A549 (cell line): ENCODE measurements around the gene CTNNBIP1.

Source experiments
- KDM1A ChIP-seq: fragments of 200-600 bp; sonication (generic); IDR thresholded peaks from 2 replicates; pipeline ENCODE4 v1.6.1; 2016; ENCODE audit warnings: low read depth, mild to moderate bottlenecking
- MYC ChIP-seq: IDR thresholded peaks from 2 replicates; pipeline ENCODE4 v1.6.1; 2012; ENCODE audit warnings: mild to moderate bottlenecking, inconsistent platforms, low read length, improper control_type of control experiment, borderline replicate concordance
- NPAS2 ChIP-seq: fragments of 250-450 bp; sonication (Bioruptor Pico); IDR thresholded peaks from 2 replicates; pipeline ENCODE4 v1.8.0; 2022; ENCODE audit warnings: mild to moderate bottlenecking, moderate library complexity, borderline replicate concordance
- NR3C1 ChIP-seq: fragments of >200 bp; sonication (Bioruptor Twin); formaldehyde crosslinking; IDR thresholded peaks from 3 replicates; pipeline ENCODE4 v1.6.1; 2017
- POLR2A ChIP-seq: IDR thresholded peaks from 2 replicates; pipeline ENCODE4 v1.6.1; 2012; ENCODE audit warnings: mild to moderate bottlenecking, low read length
- RNF2 ChIP-seq: fragments of 200-600 bp; sonication (generic); IDR thresholded peaks from 2 replicates; pipeline ENCODE4 v1.6.1; 2016; ENCODE audit warnings: low read depth, mild to moderate bottlenecking, antibody characterized with exemption, moderate library complexity, borderline replicate concordance
- SMC3 ChIP-seq: fragments of >200 bp; sonication (Bioruptor Twin); formaldehyde crosslinking; IDR thresholded peaks from 3 replicates; pipeline ENCODE4 v1.6.1; 2018; ENCODE audit warnings: inconsistent platforms
- TF ChIP-seq, protein P1 (sequence below): fragments of >200 bp; sonication (Bioruptor Twin); formaldehyde crosslinking; IDR thresholded peaks from 3 replicates; pipeline ENCODE4 v1.5.1; 2016
- TF ChIP-seq, protein P2 (sequence below): IDR thresholded peaks from 2 replicates; pipeline ENCODE4 v1.6.1; 2012
- TF ChIP-seq, protein P3 (sequence below): fragments of 450-650 bp; IDR thresholded peaks from 2 replicates; pipeline ENCODE4 v1.6.1; 2014; ENCODE audit warnings: antibody characterized with exemption

DNA sequence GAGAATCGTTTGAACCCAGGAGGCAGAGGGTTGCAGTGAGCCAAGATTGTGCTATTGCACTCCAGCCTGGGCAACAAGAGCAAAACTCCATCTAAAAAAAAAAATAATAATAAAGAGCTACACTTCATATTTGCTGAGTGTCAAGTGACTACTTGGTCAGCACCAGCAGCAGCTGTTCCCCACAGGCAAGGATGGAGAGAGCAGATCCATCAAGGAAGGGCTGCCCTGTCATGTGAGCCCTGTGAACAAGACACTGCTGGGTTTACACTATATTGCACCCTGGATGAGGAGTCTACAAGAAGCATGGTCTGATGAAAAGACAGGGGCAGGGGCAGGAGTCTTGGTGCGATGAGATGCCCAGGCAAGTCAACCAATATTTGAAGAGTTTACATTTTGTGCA lies 3.6 kb downstream of the CTNNBIP1 start:
- no peak for TF ChIP-seq POLR2A
- TF ChIP-seq, protein P1, sequence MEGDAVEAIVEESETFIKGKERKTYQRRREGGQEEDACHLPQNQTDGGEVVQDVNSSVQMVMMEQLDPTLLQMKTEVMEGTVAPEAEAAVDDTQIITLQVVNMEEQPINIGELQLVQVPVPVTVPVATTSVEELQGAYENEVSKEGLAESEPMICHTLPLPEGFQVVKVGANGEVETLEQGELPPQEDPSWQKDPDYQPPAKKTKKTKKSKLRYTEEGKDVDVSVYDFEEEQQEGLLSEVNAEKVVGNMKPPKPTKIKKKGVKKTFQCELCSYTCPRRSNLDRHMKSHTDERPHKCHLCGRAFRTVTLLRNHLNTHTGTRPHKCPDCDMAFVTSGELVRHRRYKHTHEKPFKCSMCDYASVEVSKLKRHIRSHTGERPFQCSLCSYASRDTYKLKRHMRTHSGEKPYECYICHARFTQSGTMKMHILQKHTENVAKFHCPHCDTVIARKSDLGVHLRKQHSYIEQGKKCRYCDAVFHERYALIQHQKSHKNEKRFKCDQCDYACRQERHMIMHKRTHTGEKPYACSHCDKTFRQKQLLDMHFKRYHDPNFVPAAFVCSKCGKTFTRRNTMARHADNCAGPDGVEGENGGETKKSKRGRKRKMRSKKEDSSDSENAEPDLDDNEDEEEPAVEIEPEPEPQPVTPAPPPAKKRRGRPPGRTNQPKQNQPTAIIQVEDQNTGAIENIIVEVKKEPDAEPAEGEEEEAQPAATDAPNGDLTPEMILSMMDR = no peak
- TF ChIP-seq MYC = no peak
- TF ChIP-seq NR3C1 = no peak
- TF ChIP-seq, protein P2, sequence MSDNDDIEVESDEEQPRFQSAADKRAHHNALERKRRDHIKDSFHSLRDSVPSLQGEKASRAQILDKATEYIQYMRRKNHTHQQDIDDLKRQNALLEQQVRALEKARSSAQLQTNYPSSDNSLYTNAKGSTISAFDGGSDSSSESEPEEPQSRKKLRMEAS = no peak
- no peak for TF ChIP-seq KDM1A
- TF ChIP-seq RNF2 = no peak
- no peak for TF ChIP-seq SMC3
- TF ChIP-seq, protein P3, sequence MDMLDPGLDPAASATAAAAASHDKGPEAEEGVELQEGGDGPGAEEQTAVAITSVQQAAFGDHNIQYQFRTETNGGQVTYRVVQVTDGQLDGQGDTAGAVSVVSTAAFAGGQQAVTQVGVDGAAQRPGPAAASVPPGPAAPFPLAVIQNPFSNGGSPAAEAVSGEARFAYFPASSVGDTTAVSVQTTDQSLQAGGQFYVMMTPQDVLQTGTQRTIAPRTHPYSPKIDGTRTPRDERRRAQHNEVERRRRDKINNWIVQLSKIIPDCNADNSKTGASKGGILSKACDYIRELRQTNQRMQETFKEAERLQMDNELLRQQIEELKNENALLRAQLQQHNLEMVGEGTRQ = no peak
- no peak for TF ChIP-seq NPAS2 (CRISPR knock-in tag)
